Choroid plexus epithelial cell (primary cell): ENCODE measurements around the gene GPR4.

Experiments
- DNase-seq: peaks from one replicate; pipeline ENCODE4 v3.0.0-alpha.2; 2010; ENCODE audit warnings: low read depth
- H3K4me3 ChIP-seq: 2 replicates; pipeline ENCODE4 v1.5.1; 2011; ENCODE audit warnings: low read depth, mild to moderate bottlenecking, control low read depth, low read length, moderate library complexity
- CTCF ChIP-seq: conservative IDR thresholded peaks from 2 replicates; pipeline ENCODE4 v1.5.1; 2011; ENCODE audit warnings: low read depth, mild to moderate bottlenecking, control low read depth, inconsistent platforms, low read length, moderate library complexity

The GPR4 gene

DNA sequence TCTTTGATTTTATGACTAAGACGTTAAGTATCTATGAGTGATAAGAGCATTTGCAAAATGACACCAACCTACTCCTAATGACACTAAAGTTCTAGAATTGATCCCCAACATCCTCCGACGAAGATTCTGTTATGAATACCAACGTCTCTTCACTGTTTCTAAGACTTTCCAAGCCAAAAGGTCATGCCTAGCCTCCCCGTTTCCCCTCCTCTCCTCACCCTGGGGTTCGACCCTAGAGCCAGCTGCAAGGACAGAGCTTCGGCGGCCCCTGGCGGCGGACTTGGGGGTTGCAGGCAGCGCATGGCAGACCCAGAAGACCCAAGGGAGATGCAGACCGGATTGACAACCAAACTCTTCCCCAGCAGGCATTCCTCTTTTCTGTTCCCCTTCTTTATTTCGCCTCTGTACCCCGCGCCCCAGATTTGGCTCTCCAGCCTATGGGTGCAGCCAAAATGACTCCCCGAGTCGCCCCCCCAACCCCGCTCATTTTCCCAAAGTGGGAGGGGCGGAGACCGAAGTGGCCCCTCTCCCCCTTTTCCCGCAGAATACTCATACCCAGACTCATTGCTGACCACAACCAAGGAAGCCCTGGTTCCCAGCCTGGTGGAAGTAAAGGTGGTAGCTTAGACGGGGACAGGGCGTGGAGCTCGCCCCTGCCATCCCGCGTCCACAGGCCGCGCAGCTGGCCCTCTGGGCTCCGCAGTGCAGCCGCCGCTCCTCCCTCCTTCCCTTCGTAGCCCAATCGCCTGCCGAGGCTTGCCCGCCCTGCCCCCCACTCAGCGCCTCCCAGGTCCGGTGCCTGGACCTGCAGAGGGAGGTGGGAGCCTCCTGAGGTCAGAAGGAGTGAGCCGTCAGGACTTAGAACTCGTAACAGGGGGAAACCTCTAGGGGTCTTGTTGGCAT lies 41.3 kb upstream of the GPR4 start:
- TF ChIP-seq CTCF: peak; percentile 99
- peak overlapping the region; percentile 48 for H3K4me3 ChIP-seq
- peak; percentile 83 for DNase-seq

GRCh38 chr19:45641274-45642105 lies 39.5 kb upstream of the GPR4 start:
- peak overlapping the region; percentile 51 for H3K4me3 ChIP-seq
- no peak for TF ChIP-seq CTCF
- DNase-seq: peak; percentile 83

GRCh38 chr19:45640849-45641273 lies 38.8 kb upstream of the GPR4 start:
- H3K4me3 ChIP-seq: peak overlapping the region; percentile 51
- no peak for TF ChIP-seq CTCF
- DNase-seq: no peak

GRCh38 chr19:45638930-45639729 lies 37.1 kb upstream of the GPR4 start, which contains the start of gene EML2:
Gene EML2, minus strand, starts transcription at chr19:45639397. Its CDS starts 21 bp downstream, at chr19:45639376.
- H3K4me3 ChIP-seq: peak within 1 kb of the TSS; percentile 82
- TF ChIP-seq CTCF: peak; percentile 42
- peak; percentile 17 for DNase-seq

GRCh38 chr19:45637890-45638667 lies 36.1 kb upstream of the GPR4 start:
- peak overlapping the region; percentile 82 for H3K4me3 ChIP-seq
- peak; percentile 68 for DNase-seq
- TF ChIP-seq CTCF: no peak

GRCh38 chr19:45636902-45637301 lies 34.9 kb upstream of the GPR4 start:
- DNase-seq: no peak
- no peak overlapping the region for H3K4me3 ChIP-seq
- TF ChIP-seq CTCF: no peak
